ENCODE data around the gene ZMIZ1. TPM values are rescaled to one million over a fixed set of nuclear protein-coding genes. Genes with fewer than 3 reads are reported as not detected.

The ZMIZ1 gene
- total RNA-seq, 1 experiment from 2014 or later, result 35.8 TPM

DNA sequence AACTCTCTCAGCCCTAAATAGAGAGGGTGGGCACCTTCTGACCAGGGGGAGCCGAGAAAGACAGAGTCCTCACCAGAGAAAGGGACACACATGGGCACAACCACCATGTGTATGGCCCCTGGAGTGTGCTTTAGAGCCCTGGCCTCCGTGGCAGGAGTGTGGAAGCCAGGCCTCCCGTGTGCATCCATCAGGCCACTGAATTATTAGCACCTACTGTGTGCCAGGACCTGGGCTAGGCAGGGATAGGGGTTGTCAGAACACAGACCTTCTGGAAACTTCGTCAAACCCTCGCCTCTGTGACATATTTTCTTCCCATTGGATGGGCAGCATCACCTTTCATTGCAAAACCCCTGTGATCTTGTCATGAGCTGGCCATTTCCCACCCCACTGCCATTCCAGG, 78.5 kb downstream of the ZMIZ1 start:
- Histone ChIP-seq H3K9me3 (ENCODE audit: low read depth, low read length, poor library complexity, severe bottlenecking) (no peaks in the 10 kb centered on the region), H3K4me1 (ENCODE audit: insufficient read depth, low read length, poor library complexity, severe bottlenecking) (peaks cover 39% of the 10 kb centered on the region), H3K27ac (ENCODE audit: low read depth, low read length, poor library complexity, severe bottlenecking) (no peak overlapping the region), H3K36me3 (ENCODE audit: insufficient read depth, low read length, poor library complexity, severe bottlenecking) (no peaks in the 10 kb centered on the region), H3K27me3 (replicated peaks; ENCODE audit: insufficient read depth, low read depth, low read length, poor library complexity) (no peaks in the 10 kb centered on the region), H3K4me3 (ENCODE audit: low read depth, low read length, poor library complexity, severe bottlenecking) (no peak overlapping the region)
- no peak for DNase-seq (ENCODE audit: low spot score)
- no TSS peak for BruUV-seq (replicated peaks)
- intact Hi-C loops (cut with micrococcal nuclease; ENCODE audit: unreplicated experiment), result no loop called here
- ChIA-PET POLR2A (ENCODE audit: low non-redundant PET) (no interaction called here), CTCF (no interaction called here)
- TF ChIP-seq EZH2 (IDR thresholded peaks at IDR 0.05; ENCODE audit: borderline replicate concordance, low read depth, low read length, poor library complexity, severe bottlenecking), result no peak
- TF ChIP-seq, protein P1, sequence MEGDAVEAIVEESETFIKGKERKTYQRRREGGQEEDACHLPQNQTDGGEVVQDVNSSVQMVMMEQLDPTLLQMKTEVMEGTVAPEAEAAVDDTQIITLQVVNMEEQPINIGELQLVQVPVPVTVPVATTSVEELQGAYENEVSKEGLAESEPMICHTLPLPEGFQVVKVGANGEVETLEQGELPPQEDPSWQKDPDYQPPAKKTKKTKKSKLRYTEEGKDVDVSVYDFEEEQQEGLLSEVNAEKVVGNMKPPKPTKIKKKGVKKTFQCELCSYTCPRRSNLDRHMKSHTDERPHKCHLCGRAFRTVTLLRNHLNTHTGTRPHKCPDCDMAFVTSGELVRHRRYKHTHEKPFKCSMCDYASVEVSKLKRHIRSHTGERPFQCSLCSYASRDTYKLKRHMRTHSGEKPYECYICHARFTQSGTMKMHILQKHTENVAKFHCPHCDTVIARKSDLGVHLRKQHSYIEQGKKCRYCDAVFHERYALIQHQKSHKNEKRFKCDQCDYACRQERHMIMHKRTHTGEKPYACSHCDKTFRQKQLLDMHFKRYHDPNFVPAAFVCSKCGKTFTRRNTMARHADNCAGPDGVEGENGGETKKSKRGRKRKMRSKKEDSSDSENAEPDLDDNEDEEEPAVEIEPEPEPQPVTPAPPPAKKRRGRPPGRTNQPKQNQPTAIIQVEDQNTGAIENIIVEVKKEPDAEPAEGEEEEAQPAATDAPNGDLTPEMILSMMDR (conservative IDR thresholded peaks at IDR 0.05; ENCODE audit: low read depth, low read length), result no peak

DNA sequence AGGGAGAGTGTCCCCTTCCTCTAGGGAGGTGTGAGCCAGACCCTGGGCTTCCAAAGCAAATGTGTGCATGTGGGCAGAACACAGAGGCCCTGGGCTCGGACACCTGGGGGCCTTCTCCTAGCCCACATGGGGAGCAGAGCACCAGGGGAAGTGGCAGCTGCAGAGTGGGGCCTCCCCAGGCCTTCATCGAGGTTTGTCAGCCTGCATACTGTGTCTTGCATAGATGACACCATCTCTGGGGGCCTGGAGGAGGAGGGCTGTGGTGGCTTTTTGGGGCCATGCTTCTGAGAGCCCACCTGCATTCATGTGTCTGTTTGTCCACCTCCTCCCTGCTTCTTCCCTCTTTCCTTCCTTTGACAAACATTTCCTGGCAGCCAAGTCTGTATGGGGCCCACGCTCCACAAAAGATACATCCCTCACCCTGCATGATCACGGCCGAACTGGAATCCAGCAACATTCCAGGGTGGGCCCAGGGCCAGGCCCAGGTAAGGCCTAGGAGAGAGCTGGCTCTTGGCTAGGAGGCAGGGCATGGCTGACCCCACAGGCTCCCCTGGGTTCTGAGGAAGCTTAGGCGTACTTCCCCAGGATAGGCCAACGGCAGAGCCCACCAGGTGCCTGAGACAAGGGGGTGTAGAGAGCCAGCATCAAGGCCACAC, 79.2 kb downstream of the ZMIZ1 start:
- no TSS peak for BruUV-seq (replicated peaks)
- H3K9me3 ChIP-seq (ENCODE audit: low read depth, low read length, poor library complexity, severe bottlenecking), result no peaks in the 10 kb centered on the region
- no peak for DNase-seq (ENCODE audit: low spot score)
- no peaks in the 10 kb centered on the region for H3K27me3 ChIP-seq (replicated peaks; ENCODE audit: insufficient read depth, low read depth, low read length, poor library complexity)
- no peak overlapping the region for H3K4me3 ChIP-seq (ENCODE audit: low read depth, low read length, poor library complexity, severe bottlenecking)
- no peak overlapping the region for H3K27ac ChIP-seq (ENCODE audit: low read depth, low read length, poor library complexity, severe bottlenecking)
- ChIA-PET POLR2A (ENCODE audit: low non-redundant PET) (no interaction called here), CTCF (no interaction called here)
- intact Hi-C loops (cut with micrococcal nuclease; ENCODE audit: unreplicated experiment), result no loop called here
- peaks cover 41% of the 10 kb centered on the region for H3K4me1 ChIP-seq (ENCODE audit: insufficient read depth, low read length, poor library complexity, severe bottlenecking)
- no peak for TF ChIP-seq EZH2 (IDR thresholded peaks at IDR 0.05; ENCODE audit: borderline replicate concordance, low read depth, low read length, poor library complexity, severe bottlenecking)
- TF ChIP-seq, protein P1 (conservative IDR thresholded peaks at IDR 0.05; ENCODE audit: low read depth, low read length), result no peak
- H3K36me3 ChIP-seq (ENCODE audit: insufficient read depth, low read length, poor library complexity, severe bottlenecking), result no peaks in the 10 kb centered on the region

DNA sequence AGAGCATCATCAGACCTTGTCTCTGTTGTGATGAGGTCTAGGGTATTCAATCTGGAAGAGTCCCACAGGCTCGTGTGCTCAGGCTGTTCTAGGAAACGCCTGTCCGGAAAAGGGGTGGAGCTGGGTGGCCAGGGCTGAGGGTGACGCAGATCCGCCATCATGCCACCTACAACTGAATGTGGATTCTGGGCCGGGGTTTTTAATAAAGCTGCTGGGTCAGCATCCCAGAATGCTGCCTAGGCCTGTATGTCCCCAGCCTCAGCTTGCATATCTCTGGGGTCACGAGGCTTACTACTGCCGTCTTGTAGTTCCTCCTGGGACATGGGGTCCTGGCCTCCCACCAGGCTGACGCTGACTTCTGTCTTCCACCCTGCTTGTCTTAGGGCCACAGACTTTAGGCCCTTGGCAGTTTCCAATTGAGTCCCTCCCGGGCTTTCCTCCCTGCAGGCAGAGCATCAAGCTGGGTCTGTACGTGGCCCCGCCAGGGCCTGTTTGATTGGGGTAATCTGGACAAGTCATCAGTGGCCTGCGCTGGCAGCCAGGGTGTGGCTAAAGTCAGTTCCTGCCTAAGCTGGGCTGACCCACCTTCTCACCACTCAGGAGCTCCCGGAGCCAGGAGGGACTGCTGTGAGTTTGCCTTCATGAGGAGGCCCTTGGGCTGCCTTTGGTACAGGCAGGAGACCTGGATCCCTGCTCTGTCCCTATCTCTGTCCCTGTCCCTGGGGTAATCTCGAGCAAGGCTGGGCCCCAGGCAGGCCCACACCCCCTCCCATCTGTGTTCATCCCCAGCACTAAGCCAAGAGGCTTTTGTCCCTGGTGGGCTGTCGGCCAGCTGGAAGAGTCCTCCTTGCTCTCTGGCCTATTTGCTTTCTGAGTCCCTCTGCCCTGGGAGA, 79.9 kb downstream of the ZMIZ1 start:
- ChIA-PET POLR2A (ENCODE audit: low non-redundant PET) (no interaction called here), CTCF (no interaction called here)
- intact Hi-C loops (cut with micrococcal nuclease; ENCODE audit: unreplicated experiment), result no loop called here
- Histone ChIP-seq H3K27me3 (replicated peaks; ENCODE audit: insufficient read depth, low read depth, low read length, poor library complexity) (no peaks in the 10 kb centered on the region), H3K27ac (ENCODE audit: low read depth, low read length, poor library complexity, severe bottlenecking) (no peak overlapping the region), H3K9me3 (ENCODE audit: low read depth, low read length, poor library complexity, severe bottlenecking) (no peaks in the 10 kb centered on the region), H3K4me3 (ENCODE audit: low read depth, low read length, poor library complexity, severe bottlenecking) (no peak overlapping the region), H3K36me3 (ENCODE audit: insufficient read depth, low read length, poor library complexity, severe bottlenecking) (no peaks in the 10 kb centered on the region), H3K4me1 (ENCODE audit: insufficient read depth, low read length, poor library complexity, severe bottlenecking) (peaks cover 41% of the 10 kb centered on the region)
- no peak for TF ChIP-seq EZH2 (IDR thresholded peaks at IDR 0.05; ENCODE audit: borderline replicate concordance, low read depth, low read length, poor library complexity, severe bottlenecking)
- TF ChIP-seq, protein P1 (conservative IDR thresholded peaks at IDR 0.05; ENCODE audit: low read depth, low read length), result no peak
- no peak for DNase-seq (ENCODE audit: low spot score)
- no TSS peak for BruUV-seq (replicated peaks)
